CD4-positive, alpha-beta T cell treated with Interleukin-2 at 100 ng/mL for 4 hours (primary cell): Measurements from ENCODE around the gene DCLK2.

Source experiments
- DNase-seq: peaks from one replicate; pipeline ENCODE4 v3.0.0-alpha.2; 2020; ENCODE audit warnings: low spot score

DCLK2 gene

GRCh38 chr4:150209140-150209829 lies 131.0 kb downstream of the DCLK2 start:
- no peak for DNase-seq

- no peak for DNase-seq
Measured at GRCh38 chr4:150211016-150211415, 132.8 kb downstream of the DCLK2 start.

GRCh38 chr4:150211799-150212445 lies 133.7 kb downstream of the DCLK2 start:
- DNase-seq, result no peak

GRCh38 chr4:150212485-150212884 lies 134.2 kb downstream of the DCLK2 start:
- no peak for DNase-seq

GRCh38 chr4:150212927-150213326 lies 134.7 kb downstream of the DCLK2 start:
- DNase-seq, result no peak

GRCh38 chr4:150215601-150216000 lies 137.4 kb downstream of the DCLK2 start:
- no peak for DNase-seq

- DNase-seq, result no peak
Measured at GRCh38 chr4:150216726-150217125, 138.5 kb downstream of the DCLK2 start.

- no peak for DNase-seq
Measured at GRCh38 chr4:150217192-150217591, 138.9 kb downstream of the DCLK2 start.

- no peak for DNase-seq
Measured at GRCh38 chr4:150217808-150218207, 139.6 kb downstream of the DCLK2 start.

GRCh38 chr4:150218447-150218846 lies 140.2 kb downstream of the DCLK2 start:
- no peak for DNase-seq

- no peak for DNase-seq
Measured at GRCh38 chr4:150219841-150220240, 141.6 kb downstream of the DCLK2 start.

- DNase-seq, result no peak
Measured at GRCh38 chr4:150224896-150225591, 146.8 kb downstream of the DCLK2 start.

GRCh38 chr4:150229520-150229919 lies 151.3 kb downstream of the DCLK2 start:
- no peak for DNase-seq

- DNase-seq, result no peak
Measured at GRCh38 chr4:150230561-150230960, 152.3 kb downstream of the DCLK2 start.

GRCh38 chr4:150231107-150231770 lies 153.0 kb downstream of the DCLK2 start:
- no peak for DNase-seq

- no peak for DNase-seq
Measured at GRCh38 chr4:150232029-150232428, 153.8 kb downstream of the DCLK2 start.

- no peak for DNase-seq
Measured at GRCh38 chr4:150234246-150234645, 156.0 kb downstream of the DCLK2 start.

GRCh38 chr4:150235317-150235716 lies 157.1 kb downstream of the DCLK2 start:
- DNase-seq, result no peak

- DNase-seq, result no peak
Measured at GRCh38 chr4:150235808-150236271, 157.6 kb downstream of the DCLK2 start.

- DNase-seq, result no peak
Measured at GRCh38 chr4:150236626-150237025, 158.4 kb downstream of the DCLK2 start.

- no peak for DNase-seq
Measured at GRCh38 chr4:150237110-150237872, 159.0 kb downstream of the DCLK2 start.

- DNase-seq, result no peak
Measured at GRCh38 chr4:150238591-150238990, 160.3 kb downstream of the DCLK2 start.
